ENCODE results near the gene ERC2. TPM values are rescaled to one million over a fixed set of nuclear protein-coding genes. Genes with fewer than 3 reads are reported as not detected.
A peak's percentile ranks its signal among the peaks of the same experiment; 100 is the strongest.

Gene ERC2
- total RNA-seq, 1 experiment from 2014 or later: 0.77 TPM

GRCh38 chr3:55723653-55724406 lies 744.4 kb downstream of the ERC2 start:
- Histone ChIP-seq H3K4me3 (ENCODE audit: low read length) (no peak overlapping the region), H2AFZ (ENCODE audit: low read length) (no peak overlapping the region), H3K27ac (ENCODE audit: low read length) (no peak overlapping the region), H3K4me1 (ENCODE audit: insufficient read depth, low read length) (no peaks in the 10 kb centered on the region), H3K9me2 (replicated peaks; ENCODE audit: low read length) (no peaks in the 10 kb centered on the region), H3K27me3 (ENCODE audit: low read length) (no peaks in the 10 kb centered on the region), H4K20me1 (ENCODE audit: low read length) (no peaks in the 10 kb centered on the region), H3K79me2 (ENCODE audit: low read length) (no peaks in the 10 kb centered on the region), H3K9ac (ENCODE audit: low read length) (no peak overlapping the region), H3K36me3 (ENCODE audit: low read depth, low read length) (no peaks in the 10 kb centered on the region), H3F3A (ENCODE audit: low read length, unreplicated experiment) (no peaks in the 10 kb centered on the region), H3K4me2 (ENCODE audit: low read length) (no peak overlapping the region), H3K9me3 (ENCODE audit: low read length) (no peaks in the 10 kb centered on the region)
- intact Hi-C loops (cut with micrococcal nuclease): loop anchor here (2.0 to 10.0 kb wide), 4 partner anchors 173 to 872 kb away; no protein-coding TSS in a partner anchor
- CTCF ChIA-PET: no interaction called here
- POLR2A ChIA-PET (ENCODE audit: unreplicated experiment): no interaction called here
- ATAC-seq (no peak), DNase-seq (no peak)
- no TSS peak for BruUV-seq (replicated peaks)
- TF ChIP-seq CTCF (conservative IDR thresholded peaks at IDR 0.05; ENCODE audit: low read depth, low read length) (no peak), EZH2phosphoT487 (IDR thresholded peaks at IDR 0.05; ENCODE audit: borderline replicate concordance, low read length) (no peak), EZH2 (IDR thresholded peaks at IDR 0.05; ENCODE audit: low read length, unreplicated experiment) (no peak)

GRCh38 chr3:55721716-55722484 lies 746.4 kb downstream of the ERC2 start:
- no peaks in the 10 kb centered on the region for H3K9me2 ChIP-seq (replicated peaks; ENCODE audit: low read length)
- ChIA-PET CTCF (interaction anchor here (0.5 to 1.1 kb wide), 4 partner anchors 19 to 240 kb away, joined by 3 to 5 read pairs (median 3); no protein-coding TSS in a partner anchor), POLR2A (ENCODE audit: unreplicated experiment) (no interaction called here)
- no peaks in the 10 kb centered on the region for H3K79me2 ChIP-seq (ENCODE audit: low read length)
- H3K4me2 ChIP-seq (ENCODE audit: low read length): no peak overlapping the region
- no peaks in the 10 kb centered on the region for H3K27me3 ChIP-seq (ENCODE audit: low read length)
- no peak overlapping the region for H3K27ac ChIP-seq (ENCODE audit: low read length)
- H3K9me3 ChIP-seq (ENCODE audit: low read length): no peaks in the 10 kb centered on the region
- no peaks in the 10 kb centered on the region for H3K36me3 ChIP-seq (ENCODE audit: low read depth, low read length)
- H3K4me1 ChIP-seq (ENCODE audit: insufficient read depth, low read length): no peaks in the 10 kb centered on the region
- ATAC-seq (peak; percentile 64), DNase-seq (peak; percentile 56)
- no peaks in the 10 kb centered on the region for H3F3A ChIP-seq (ENCODE audit: low read length, unreplicated experiment)
- no peak overlapping the region for H3K9ac ChIP-seq (ENCODE audit: low read length)
- no peak overlapping the region for H2AFZ ChIP-seq (ENCODE audit: low read length)
- no TSS peak for BruUV-seq (replicated peaks)
- H3K4me3 ChIP-seq (ENCODE audit: low read length): no peak overlapping the region
- intact Hi-C loops (cut with micrococcal nuclease): loop anchor here (1.0 to 10.0 kb wide), 8 partner anchors 175 to 870 kb away; no protein-coding TSS in a partner anchor
- TF ChIP-seq CTCF (conservative IDR thresholded peaks at IDR 0.05; ENCODE audit: low read depth, low read length): peak; percentile 64
- TF ChIP-seq EZH2 (IDR thresholded peaks at IDR 0.05; ENCODE audit: low read length, unreplicated experiment): no peak
- no peaks in the 10 kb centered on the region for H4K20me1 ChIP-seq (ENCODE audit: low read length)

Measured in PC-3 (cell line).